Suprapubic skin (tissue), 4 donors: ENCODE results near the gene TULP4. TPM values are rescaled to one million over a fixed set of nuclear protein-coding genes. Genes with fewer than 3 reads are reported as not detected.

Experiments
- DNase-seq, 2 donors: peaks; one replicate each; pipeline ENCODE4 v3.0.0-alpha.2; 2019; ENCODE audit warnings: low spot score in 2 of 2
- H3K27ac ChIP-seq: fragments of 200-600 bp; sonication (generic); one replicate; pipeline ENCODE4 v1.5.1; 2019
- H3K27me3 ChIP-seq: fragments of 200-600 bp; sonication (generic); one replicate; pipeline ENCODE4 v1.5.1; 2019
- H3K36me3 ChIP-seq: fragments of 200-600 bp; sonication (generic); one replicate; pipeline ENCODE4 v1.5.1; 2019
- H3K4me1 ChIP-seq: fragments of 200-600 bp; sonication (generic); one replicate; pipeline ENCODE4 v1.5.1; 2019
- H3K4me3 ChIP-seq: fragments of 200-600 bp; sonication (generic); one replicate; pipeline ENCODE4 v1.5.1; 2019; ENCODE audit warnings: mild to moderate bottlenecking
- H3K9me3 ChIP-seq: fragments of 200-600 bp; sonication (generic); one replicate; pipeline ENCODE4 v1.5.1; 2019
- EP300 ChIP-seq: sonication (generic); formaldehyde crosslinking; IDR thresholded peaks from one replicate; pipeline ENCODE4 v1.6.1; 2017; ENCODE audit warnings: antibody characterized with exemption
- POLR2A ChIP-seq, 2 donors: fragments of 450-650 bp; IDR thresholded peaks; one replicate each; pipeline ENCODE4 v1.6.1; 2017; ENCODE audit warnings: antibody characterized with exemption in 2 of 2, mild to moderate bottlenecking in 2 of 2, moderate library complexity in 2 of 2
- POLR2AphosphoS5 ChIP-seq, 3 donors: sonication (generic); formaldehyde crosslinking; IDR thresholded peaks; one replicate each; pipeline ENCODE4 v1.6.1; 2017; ENCODE audit warnings: antibody characterized with exemption in 3 of 3
- WGBS: methylation state at CpG from one replicate; pipeline ENCODE4 v1.1.5; 2018; 5-methylcytosine and 5-hydroxymethylcytosine counted together
- total RNA-seq, 4 donors: library from RNA; depleted of rRNA; stranded (reverse); fragments of >200 nt; gene quantifications; one replicate each; pipeline ENCODE4 v1.1.0, GENCODE V29; 2016
- TF ChIP-seq, protein P1 (sequence below), 2 donors: fragments of 200-600 bp in 1 of 2; fragments of 450-650 bp in 1 of 2; sonication (generic) in 1 of 2; IDR thresholded peaks; one replicate each; pipeline ENCODE4 v1.5.1; 2016 to 2019; ENCODE audit warnings: antibody characterized with exemption in 2 of 2, mild to moderate bottlenecking in 1 of 2, moderate library complexity in 1 of 2

Gene TULP4
- total RNA-seq, 4 donors from 2014 or later: 123 to 156 (median 132) TPM

DNA sequence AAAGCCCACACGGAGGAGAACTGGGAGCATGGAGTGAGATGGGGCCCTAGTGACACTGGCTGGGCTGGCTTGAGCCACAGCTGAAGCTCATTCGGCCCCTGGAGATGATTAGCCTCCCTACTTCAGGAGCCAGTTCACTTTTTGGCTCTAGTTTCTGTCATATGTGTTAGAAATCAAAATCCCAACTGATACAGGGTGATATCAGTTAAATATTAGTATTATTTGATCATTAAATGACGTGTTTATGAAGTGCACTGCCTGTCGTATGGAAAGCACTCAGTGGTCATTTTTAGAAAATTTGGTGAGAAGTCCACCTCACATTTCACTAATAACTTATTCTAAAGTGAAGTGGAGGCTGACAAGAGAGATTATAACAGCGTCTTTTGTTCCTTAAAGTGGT lies 59.0 kb downstream of the TULP4 start:
- WGBS: 86% methylated on average over 5 of the region's 5 CpGs
- no peak for DNase-seq
- no peak overlapping the region for H3K27ac ChIP-seq
- no peaks in the 10 kb centered on the region for H3K36me3 ChIP-seq
- H3K27me3 ChIP-seq: no peaks in the 10 kb centered on the region
- H3K9me3 ChIP-seq: no peaks in the 10 kb centered on the region
- TF ChIP-seq POLR2AphosphoS5 (IDR thresholded peaks at IDR 0.05): no peak
- no peak for TF ChIP-seq POLR2A (IDR thresholded peaks at IDR 0.05)
- TF ChIP-seq EP300: no peak
- TF ChIP-seq, protein P1, sequence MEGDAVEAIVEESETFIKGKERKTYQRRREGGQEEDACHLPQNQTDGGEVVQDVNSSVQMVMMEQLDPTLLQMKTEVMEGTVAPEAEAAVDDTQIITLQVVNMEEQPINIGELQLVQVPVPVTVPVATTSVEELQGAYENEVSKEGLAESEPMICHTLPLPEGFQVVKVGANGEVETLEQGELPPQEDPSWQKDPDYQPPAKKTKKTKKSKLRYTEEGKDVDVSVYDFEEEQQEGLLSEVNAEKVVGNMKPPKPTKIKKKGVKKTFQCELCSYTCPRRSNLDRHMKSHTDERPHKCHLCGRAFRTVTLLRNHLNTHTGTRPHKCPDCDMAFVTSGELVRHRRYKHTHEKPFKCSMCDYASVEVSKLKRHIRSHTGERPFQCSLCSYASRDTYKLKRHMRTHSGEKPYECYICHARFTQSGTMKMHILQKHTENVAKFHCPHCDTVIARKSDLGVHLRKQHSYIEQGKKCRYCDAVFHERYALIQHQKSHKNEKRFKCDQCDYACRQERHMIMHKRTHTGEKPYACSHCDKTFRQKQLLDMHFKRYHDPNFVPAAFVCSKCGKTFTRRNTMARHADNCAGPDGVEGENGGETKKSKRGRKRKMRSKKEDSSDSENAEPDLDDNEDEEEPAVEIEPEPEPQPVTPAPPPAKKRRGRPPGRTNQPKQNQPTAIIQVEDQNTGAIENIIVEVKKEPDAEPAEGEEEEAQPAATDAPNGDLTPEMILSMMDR (IDR thresholded peaks at IDR 0.05): no peak
- no peak overlapping the region for H3K4me3 ChIP-seq
- peaks cover 9% of the 10 kb centered on the region for H3K4me1 ChIP-seq

DNA sequence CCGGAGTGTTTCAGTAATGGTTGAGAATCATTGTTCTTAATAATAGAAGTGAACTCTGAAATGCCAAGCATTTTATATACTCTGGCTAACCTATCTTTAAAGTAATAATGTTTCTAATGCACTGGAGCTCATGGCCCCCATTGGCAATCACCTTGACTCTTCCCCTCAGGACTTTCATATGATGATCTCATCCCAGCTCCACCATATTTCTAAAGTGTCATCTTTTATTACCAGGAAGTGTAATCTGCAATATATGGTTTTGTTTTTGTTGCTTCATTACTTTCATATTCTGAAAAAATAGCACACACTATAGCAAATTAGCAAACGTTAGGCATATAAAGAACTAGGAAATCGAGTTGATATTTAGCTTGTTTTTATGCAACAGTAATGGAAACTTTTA lies 60.3 kb downstream of the TULP4 start:
- H3K4me1 ChIP-seq: peaks cover 9% of the 10 kb centered on the region
- H3K27me3 ChIP-seq: no peaks in the 10 kb centered on the region
- H3K36me3 ChIP-seq: no peaks in the 10 kb centered on the region
- DNase-seq: no peak
- H3K4me3 ChIP-seq: no peak overlapping the region
- no peak overlapping the region for H3K27ac ChIP-seq
- H3K9me3 ChIP-seq: no peaks in the 10 kb centered on the region
- TF ChIP-seq EP300 (no peak), POLR2AphosphoS5 (IDR thresholded peaks at IDR 0.05) (no peak), POLR2A (IDR thresholded peaks at IDR 0.05) (no peak)
- TF ChIP-seq, protein P1 (IDR thresholded peaks at IDR 0.05): no peak
- 35% methylated on average over 3 of the region's 3 CpGs for WGBS

DNA sequence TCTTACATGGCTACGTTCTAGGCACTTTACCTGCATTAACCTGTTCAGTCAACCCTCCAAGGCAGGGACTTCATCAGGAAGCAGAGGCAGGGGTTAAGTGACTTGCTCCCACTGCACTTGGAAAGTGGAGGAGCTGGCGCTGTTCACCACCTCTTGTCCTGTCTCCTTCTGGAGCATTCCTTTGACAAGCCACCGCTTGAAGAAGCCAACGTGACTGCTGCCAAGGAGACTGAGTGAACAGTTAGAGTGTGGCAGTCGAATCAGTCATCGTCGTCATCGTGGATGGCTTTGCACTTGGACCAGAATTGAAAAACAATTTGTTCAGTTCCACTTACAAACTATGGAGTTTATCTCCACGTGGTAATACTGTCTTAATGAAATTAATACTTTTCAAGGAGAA lies 60.9 kb downstream of the TULP4 start:
- TF ChIP-seq POLR2A (IDR thresholded peaks at IDR 0.05) (no peak), EP300 (no peak), POLR2AphosphoS5 (IDR thresholded peaks at IDR 0.05) (no peak)
- TF ChIP-seq, protein P1 (IDR thresholded peaks at IDR 0.05): no peak
- H3K27ac ChIP-seq: no peak overlapping the region
- 59% methylated on average over 9 of the region's 9 CpGs for WGBS

DNA sequence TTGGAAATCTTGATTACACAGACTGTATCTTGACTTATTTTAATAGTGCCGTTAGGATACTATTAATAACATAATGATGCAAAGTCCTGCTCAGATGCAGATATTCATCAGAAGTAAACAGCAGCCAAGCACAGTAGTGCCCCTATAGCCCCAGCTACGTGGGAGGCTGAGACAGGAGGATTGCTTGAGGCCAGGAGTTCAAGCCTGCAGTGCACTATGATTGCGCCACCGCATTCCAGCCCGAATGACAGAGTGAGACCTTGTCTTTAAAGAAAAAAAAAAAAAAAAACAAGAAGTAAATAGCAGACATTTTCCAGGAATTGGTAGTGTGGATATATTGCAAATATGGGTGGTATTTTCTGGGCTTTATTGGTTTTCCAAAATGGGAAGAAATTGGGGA lies 61.8 kb downstream of the TULP4 start:
- DNase-seq: no peak
- Histone ChIP-seq H3K36me3 (no peaks in the 10 kb centered on the region), H3K27ac (no peak overlapping the region), H3K4me1 (peaks cover 12% of the 10 kb centered on the region), H3K9me3 (no peaks in the 10 kb centered on the region), H3K4me3 (no peak overlapping the region), H3K27me3 (no peaks in the 10 kb centered on the region)
- TF ChIP-seq POLR2A (IDR thresholded peaks at IDR 0.05) (no peak), POLR2AphosphoS5 (IDR thresholded peaks at IDR 0.05) (no peak), EP300 (no peak)
- TF ChIP-seq, protein P1 (IDR thresholded peaks at IDR 0.05): no peak
- 87% methylated on average over 5 of the region's 5 CpGs for WGBS

More for the DNA sequence above, 60.9 kb downstream of the TULP4 start:
- peaks cover 12% of the 10 kb centered on the region for H3K4me1 ChIP-seq
- H3K36me3 ChIP-seq: no peaks in the 10 kb centered on the region
- no peaks in the 10 kb centered on the region for H3K27me3 ChIP-seq
- DNase-seq: no peak
- H3K9me3 ChIP-seq: no peaks in the 10 kb centered on the region
- no peak overlapping the region for H3K4me3 ChIP-seq

DNA sequence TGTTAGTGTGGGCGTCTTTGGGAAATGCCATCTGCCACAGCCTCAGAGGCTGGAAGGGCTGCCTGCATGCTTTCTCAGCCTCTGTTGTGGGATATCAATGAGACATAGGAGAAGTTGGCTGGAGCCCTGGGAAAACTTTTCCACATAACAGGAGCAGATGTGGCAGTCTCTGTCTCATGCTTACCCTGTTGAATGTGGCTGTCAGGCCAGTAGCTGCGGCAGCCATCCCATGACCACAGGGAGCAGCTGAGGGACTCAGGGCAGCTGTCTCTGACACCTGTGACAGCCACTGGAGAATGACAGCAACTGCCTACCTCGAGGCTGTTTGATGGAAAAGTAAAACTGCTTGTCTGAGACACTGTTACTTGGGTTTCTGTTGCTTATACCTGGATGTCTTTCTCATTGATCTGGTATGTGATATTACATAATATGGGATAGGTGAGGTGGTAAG lies 64.4 kb downstream of the TULP4 start:
- TF ChIP-seq POLR2A (IDR thresholded peaks at IDR 0.05): no peak
- no peak for TF ChIP-seq EP300
- TF ChIP-seq POLR2AphosphoS5 (IDR thresholded peaks at IDR 0.05): no peak
- TF ChIP-seq, protein P1 (IDR thresholded peaks at IDR 0.05): no peak
- WGBS: 58% methylated on average over 3 of the region's 3 CpGs
- Histone ChIP-seq H3K9me3 (no peaks in the 10 kb centered on the region), H3K36me3 (no peaks in the 10 kb centered on the region), H3K4me1 (peaks cover 12% of the 10 kb centered on the region), H3K27ac (no peak overlapping the region), H3K4me3 (no peak overlapping the region), H3K27me3 (no peaks in the 10 kb centered on the region)
- no peak for DNase-seq
